ENCODE data around the gene PWWP2B.

Gene PWWP2B

DNA sequence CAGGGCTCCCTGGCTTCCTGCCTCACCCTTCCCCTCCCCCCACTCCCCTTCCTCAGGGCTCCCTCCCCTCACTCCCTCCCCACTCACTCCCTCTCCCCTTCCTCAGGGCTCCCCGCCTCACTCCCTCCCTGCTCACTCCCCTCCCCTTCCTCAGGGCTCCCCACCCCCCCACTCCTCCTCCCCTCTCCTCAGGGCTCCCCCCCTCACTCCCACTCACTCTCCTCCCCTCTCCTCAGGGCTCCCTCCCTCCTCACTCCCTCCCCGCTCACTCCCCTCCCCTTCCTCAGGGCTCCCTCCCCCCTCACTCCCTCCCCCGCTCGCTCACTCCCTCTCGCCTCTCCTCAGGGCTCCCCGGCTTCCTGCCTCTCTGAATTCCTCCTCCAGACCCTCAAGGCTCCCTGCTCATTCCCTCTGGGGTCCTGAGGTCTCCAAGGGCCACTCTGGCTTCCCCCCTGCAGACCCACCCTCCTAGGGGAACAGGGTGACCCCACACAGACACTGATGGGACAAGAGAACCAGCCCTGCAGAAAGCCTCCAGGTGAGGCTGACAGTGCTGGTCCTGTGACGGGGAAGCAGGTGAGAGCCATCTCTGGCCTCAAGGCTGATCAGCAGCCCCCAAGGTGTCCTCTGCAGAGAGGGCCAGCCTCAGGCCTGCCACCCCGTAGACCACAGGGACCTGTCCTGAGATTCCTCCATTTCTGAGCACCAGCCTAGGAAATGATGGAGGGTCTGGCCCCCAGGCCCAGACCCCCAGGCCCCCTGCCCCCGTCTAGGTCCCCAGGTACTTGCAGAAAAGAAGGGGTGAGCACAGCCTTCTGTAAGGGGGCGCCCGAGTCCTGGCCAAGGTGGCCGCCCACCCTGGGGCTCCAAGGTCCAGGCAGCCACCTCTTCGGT is 47.2 kb downstream of the PWWP2B start:
- DNase-seq (ENCODE audit: low read depth in 4 of 4, low spot score in 1 of 4), result no peak

DNA sequence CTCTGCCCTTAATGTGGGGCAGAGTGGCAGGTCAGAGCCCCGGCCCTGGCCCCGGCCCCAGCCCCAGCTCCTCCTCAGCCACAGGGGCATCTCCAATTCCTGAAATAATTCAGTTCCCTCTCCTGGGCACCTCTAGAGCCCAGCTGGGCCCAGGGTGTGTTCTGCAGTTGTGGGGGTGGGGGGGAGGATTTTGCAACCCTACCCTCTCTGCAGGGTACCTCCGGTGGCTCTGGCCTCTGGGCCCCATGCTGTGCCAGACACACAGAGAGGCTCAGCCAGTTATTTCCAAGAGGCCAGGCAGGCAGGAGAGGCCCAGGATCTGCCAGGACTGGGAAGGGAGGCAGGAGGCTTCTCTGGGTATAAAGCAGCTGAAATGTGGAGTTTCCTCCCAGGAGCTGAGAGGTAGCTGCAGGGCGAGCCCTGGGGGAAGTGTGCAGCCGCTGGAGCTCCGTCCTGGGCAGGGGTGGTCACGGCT is 47.9 kb downstream of the PWWP2B start:
- no peak for DNase-seq (ENCODE audit: low read depth in 4 of 4, low spot score in 1 of 4)

DNA sequence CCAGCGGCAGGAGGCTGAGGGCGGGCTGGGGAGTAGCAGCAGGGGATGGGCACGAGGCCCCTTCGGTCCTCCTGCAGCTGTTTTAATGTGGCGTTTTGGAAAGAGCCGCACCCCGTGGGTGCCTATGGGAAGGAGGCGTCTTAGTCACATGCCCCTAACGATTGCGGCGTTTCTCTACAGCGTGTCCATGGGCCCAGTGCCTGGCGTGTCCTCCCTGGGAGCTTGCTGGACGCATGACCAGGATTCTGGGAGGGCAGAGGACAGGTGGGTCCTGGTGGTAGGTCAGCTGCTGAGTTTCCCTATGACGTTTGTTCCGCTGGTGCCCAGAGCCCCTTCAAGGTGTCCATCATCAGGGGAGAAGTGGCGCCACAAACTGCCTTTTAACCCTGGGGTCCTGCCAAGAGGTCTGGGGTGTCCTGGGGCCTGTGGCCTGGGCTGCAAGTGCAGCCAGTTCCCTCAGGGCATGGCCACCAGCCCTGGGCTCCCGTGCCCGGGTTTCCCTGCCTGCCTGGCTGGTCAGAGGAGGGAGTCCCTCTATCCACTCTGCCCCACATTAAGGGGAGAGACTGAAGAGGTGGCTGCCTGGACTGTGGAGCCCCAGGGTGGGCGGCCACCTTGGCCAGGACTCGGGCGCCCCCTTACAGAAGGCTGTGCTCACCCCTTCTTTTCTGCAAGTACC is 48.7 kb downstream of the PWWP2B start:
- DNase-seq (ENCODE audit: low read depth in 4 of 4, low spot score in 1 of 4), result no peak

DNA sequence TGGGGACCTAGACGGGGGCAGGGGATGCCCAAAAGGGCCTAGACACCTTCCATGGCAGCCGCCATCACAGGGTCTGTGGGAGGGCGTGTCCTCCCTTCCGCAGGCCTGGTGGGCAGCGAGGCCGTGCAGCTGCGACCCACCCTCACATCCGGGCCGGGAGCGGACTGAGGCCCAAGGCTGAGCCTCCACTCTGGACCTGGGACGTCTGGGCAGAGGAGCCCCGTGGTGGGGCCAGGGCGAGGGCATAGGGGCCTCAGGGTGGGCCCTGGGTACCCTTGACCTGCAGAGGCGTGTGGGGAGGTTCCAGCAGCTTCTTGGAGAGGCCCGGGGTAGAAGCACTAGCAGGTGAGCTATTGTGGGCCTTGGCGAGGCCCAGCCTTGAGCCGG is 49.2 kb downstream of the PWWP2B start:
- DNase-seq (ENCODE audit: low read depth in 4 of 4, low spot score in 1 of 4), result no peak

DNA sequence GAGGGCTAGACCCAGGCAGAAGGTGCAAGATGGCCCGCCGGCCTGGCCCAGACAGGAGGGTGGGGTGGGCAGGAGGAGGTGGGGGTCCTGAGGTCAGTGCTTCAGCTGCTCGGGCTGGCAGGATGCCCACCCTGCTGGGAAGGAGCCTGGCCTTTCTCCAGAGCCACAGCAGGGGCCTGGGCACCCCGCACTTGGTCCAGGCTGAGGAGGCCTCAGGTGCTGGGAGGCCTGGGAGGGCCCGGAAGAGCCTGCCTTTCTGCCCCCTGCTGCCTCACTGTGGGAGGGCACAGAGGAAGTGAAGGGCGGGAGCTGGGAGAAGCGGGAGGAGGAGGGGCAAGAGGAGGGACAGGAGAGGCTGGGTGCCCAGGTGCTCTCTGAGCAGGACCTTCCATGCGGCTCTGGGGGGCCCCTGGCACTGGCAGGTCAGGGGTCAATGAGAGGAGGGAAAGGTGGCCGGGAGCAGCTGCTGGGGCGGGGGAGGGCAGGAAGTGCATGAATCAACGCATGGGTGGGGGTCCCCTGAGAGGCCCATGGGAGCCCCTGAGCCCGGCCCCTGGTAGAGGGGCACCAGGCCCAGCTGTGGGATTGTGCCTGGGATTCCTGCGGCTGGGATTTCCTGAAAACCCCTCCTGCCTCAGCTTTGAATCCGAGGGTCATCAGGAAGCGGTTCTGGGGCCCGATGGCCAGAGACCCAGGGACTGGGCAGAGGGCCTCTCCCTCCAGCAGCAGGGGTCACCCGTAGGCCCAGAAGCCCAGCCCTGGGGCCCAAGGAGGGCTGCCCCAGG is 49.9 kb downstream of the PWWP2B start:
- DNase-seq (ENCODE audit: low read depth in 4 of 4, low spot score in 1 of 4), result peak in 3 of 4 experiments; percentile 45 to 73 (median 57)

DNA sequence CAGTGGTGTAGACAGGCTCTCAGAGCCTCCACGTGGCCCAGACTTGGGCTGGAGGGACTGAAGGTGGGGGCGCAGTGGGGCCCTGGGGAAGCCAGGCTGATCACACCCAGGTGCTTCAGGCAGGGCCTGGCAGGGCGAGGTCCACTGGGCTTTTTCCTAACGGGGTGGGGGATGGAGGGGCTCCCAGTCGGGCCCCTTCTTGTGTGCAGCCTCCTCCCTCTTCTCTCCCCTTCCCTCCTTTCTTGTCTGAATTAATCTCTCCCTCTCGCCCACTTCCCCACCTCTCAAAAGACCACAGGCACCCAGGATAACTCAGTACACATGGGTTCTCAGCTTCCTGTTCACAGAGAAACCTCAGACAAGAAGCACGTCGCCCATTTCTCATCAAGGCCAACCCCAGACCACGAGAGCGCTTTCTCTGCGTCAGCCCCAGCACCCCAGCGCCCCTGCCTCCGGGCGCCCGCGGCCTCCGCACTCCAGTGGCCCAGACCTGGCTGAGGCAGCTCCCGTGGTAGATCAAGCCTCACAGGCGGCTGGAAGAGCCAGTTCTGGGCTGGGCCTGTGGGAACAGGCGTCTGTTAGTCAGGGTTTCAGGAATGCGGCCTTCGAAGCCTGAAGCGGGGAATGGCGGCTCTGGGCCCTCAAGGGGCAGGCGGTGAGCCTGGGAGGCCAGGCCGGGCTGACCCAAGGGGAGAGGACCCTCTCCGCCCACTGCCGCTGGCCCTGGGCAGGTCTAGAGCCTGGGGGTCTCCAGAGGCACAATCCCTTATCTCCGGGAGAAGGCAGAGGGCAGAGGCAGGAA is 50.6 kb downstream of the PWWP2B start:
- peak; percentile 34 to 57 (median 38) for DNase-seq (ENCODE audit: low read depth in 4 of 4, low spot score in 1 of 4)

DNA sequence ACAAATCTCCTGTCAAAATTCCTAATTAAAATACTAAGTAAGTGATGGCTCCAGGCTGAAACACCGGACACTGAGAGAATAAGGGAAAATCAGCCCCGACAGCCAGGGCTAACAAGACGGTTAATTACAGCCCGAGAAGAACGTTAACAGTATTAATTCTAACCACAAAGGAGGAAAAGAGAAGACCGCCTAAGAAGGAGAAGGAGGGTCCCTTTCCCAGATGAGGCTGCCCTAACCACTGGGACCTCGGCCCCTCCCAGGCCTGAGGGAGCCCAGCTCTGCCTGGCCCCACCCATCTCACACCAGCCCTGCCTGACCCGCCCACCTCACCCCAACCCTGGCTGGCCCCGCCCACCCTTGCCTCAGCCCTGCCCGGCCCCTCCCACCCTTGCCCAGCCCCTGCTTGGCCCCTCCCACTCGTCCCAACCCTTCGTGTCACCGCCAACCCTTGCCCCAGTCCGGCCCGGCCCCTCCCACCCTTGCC is 51.3 kb downstream of the PWWP2B start:
- no peak for DNase-seq (ENCODE audit: low read depth in 4 of 4, low spot score in 1 of 4)

DNA sequence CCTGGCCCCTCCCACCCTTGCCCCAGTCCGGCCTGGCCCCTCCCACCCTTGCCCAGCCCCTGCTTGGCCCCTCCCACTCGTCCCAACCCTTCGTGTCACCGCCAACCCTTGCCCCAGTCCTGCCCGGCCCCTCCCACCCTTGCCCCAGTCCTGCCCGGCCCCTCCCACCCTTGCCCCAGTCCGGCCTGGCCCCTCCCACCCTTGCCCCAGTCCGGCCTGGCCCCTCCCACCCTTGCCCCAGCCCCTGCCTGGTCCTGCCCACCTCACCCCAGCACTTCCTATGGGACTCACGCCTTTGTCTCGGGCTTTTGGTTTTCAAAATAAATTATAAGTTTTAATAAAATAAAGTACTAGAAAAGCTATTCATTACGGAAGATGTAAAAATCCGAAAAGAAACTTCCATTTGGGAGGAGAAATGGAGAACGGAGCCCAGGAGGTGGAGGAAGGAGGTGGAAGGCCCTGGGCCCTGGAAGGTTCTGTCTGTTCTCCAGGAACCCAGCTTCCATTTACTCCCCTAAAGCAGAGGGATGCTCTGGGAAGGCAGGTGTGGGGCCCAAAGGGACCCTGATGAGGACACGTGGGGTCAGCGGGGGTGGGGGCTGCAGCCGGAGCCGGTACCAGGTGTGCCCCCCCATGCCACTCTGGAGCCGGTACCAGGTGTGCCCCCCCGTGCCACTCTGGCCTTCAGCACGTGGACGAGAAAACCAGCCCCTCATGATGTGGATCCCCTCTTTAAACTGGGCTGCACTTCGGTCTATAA is 52.2 kb downstream of the PWWP2B start:
- no peak for DNase-seq (ENCODE audit: low read depth in 4 of 4, low spot score in 1 of 4)

DNA sequence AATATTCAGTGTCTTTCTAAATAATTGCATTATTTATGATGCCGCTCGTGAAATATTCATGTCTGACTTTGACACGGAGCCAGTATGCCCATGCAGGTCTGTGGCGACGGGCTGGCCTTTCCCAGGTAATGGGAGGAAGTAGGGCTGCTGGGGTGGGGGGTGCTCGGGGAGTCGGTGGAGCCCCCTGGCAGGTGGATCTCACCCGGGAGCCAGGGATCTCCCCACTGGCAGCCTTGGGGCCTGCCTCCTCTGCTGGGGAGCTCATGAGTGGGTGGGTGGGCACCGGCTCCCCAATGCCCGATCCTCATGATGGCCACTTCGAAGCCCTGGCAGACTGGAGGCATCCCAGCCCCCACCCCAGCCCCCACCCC is 52.8 kb downstream of the PWWP2B start:
- DNase-seq (ENCODE audit: low read depth in 4 of 4, low spot score in 1 of 4), result no peak

DNA sequence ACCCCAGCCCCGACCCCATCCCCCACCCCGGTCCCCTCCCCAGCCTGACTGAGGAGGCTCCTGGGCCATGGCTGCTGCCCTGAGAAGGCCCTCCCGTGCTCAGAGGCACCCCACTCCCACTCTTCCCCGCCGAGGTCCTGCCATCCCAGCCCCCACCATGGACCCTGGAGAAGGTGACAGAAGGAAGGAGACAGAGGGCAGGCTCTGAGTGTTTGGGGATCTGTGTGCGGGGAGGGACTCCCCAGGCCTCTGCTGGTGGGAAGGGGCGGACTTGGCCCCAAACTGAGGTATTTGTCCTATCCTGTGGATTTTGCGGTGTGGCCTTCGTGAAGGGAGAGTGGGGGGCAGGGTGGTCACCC is 53.4 kb downstream of the PWWP2B start:
- DNase-seq (ENCODE audit: low read depth in 4 of 4, low spot score in 1 of 4), result no peak

DNA sequence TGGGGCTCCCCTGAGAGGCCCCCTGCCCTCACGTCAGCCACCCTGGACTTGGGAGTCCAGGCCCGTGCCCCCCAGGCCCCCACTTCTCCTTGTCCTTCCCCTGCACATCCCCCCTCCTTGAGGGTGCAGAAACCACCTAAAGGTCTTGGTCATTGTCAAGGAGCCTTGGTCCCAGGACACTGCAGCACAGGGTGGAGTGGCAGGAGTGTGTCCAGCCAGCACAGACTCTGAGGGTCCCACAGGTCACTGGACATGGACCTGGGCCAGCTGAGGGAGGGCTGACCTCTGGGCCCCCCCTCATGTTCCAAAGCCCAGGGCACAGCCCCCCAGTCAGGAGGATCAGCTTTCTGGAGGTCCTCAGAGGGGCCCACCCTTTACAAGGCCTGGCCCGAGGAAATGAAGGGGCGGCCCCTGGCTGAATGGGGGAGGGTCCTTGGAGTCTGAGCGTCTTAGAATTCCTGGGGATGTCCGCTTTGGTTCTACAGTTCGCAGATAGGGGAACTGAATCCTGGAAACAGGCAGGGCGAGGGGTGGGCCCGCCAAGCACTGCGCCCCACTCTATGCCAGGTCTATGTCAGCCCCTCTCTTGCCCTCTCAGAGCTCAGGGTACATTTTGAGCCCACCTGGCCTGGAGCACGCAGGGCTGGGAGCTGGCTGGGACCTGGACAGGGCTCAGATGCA is 54.0 kb downstream of the PWWP2B start:
- no peak for DNase-seq (ENCODE audit: low read depth in 4 of 4, low spot score in 1 of 4)

DNA sequence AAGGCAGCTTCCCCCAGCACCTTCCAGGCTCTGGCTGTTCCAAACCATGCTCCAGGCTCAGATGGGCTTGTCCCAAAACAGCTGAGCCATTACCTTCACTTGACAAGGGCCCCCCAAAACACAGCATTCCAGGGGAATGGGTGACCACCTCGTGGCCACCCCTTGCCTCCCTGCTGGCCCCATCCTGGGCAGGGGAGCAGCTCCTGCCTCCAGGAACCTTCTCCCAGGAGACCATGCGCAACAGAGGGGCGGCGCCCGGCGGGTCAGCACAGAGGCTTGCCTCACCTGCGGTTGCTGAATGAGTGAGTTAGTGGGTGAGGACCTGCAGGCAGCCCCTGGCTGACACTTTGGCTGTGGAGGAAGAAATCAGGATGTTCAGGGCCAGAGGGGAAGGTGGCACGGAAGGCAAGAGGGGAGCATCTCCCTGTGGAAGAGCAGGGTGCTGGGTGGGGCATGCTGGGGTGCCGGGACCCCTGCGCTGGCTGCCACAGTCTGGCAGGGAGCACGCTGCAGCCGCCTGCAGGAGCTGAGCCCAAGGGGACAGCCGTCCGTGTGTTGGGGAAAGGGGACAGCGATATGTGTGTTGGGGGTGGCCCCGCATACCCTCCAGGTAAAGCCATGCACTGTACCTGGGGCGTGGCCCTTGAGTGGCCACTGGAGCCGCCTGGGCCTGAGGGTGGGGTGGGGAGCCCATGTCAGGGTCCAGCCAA is 54.7 kb downstream of the PWWP2B start:
- no peak for DNase-seq (ENCODE audit: low read depth in 4 of 4, low spot score in 1 of 4)

DNA sequence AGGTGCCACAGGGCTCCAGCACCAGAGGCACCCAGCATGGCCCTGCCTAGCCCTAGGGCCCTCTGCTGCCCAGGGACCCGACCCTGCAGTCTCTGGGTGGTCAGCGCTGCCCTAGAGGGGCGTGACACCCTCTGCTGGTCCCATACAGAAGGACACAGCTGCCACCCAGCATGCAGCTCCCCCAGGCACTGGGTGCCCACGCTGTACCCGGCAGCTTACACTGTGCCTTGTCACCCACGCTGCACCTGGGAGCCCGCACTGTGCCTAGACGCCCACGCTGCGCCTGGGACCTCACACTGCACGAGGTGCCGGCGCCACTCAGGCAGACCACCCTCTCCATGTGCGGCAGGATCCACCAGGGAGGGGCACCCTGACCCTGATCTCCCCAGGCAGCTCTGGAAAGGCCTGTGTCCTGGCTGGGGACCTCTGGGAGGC is 55.2 kb downstream of the PWWP2B start:
- no peak for DNase-seq (ENCODE audit: low read depth in 4 of 4, low spot score in 1 of 4)

DNA sequence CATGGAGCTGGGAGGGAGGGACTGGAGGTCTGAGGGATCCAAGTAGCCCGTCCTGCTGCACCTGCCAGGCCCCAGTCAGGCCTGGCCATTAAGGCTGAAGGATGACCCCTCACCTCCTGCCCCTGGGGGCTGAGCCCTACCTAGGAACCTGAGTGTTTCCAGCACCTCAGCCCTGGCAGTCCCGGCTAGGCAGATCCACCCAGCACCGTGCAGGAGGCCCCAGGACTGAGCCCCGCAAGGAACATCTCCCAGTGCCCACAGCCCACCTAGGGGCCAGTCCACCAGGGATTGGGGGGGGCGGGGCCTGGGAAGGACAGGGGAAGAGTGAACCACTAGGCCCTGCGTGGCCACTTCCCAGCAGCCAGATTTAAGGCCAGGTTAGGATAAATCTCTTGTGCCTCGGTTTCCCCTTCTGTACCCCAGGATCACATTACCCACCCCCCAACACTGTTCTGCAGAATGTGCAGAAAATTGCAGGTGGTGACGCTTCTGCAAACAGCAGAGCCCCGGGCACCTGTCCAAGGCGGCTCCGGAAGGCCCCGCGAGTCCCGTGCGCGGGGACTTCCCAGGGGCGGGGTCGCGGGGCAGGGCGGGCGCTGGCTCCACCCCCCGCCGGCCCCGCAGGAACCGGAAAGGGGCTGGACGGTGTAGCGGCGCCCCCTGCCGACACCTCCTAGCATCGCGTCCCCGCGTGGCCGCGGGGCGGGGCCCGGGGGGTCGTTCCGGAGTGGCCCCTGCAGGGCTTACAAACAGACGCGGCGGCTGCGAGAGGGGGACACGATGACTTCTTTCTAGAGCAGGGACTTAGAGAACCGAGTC is 55.9 kb downstream of the PWWP2B start:
- DNase-seq (ENCODE audit: low read depth in 4 of 4, low spot score in 1 of 4), result peak; percentile 70 to 88 (median 77)

DNA sequence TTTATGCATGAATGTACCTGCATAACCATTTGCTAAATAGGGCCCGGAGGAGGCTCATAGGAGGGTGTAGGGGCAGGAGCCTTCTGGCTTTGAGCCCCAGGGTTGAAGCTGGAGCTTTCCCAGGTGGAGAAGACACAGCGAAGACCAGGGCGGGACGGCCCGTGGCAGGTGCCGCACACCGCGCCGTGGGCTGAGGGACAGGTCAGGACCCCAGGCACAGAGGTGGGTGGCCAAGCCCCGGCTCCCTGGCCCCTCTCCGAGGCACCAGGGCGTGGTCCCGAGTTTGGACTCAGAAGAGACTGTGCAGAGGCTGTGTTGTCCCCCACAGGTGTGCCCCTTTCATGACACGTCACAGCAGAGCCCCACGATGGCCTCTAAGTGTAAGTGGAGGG is 56.5 kb downstream of the PWWP2B start:
- DNase-seq (ENCODE audit: low read depth in 4 of 4, low spot score in 1 of 4), result no peak

DNA sequence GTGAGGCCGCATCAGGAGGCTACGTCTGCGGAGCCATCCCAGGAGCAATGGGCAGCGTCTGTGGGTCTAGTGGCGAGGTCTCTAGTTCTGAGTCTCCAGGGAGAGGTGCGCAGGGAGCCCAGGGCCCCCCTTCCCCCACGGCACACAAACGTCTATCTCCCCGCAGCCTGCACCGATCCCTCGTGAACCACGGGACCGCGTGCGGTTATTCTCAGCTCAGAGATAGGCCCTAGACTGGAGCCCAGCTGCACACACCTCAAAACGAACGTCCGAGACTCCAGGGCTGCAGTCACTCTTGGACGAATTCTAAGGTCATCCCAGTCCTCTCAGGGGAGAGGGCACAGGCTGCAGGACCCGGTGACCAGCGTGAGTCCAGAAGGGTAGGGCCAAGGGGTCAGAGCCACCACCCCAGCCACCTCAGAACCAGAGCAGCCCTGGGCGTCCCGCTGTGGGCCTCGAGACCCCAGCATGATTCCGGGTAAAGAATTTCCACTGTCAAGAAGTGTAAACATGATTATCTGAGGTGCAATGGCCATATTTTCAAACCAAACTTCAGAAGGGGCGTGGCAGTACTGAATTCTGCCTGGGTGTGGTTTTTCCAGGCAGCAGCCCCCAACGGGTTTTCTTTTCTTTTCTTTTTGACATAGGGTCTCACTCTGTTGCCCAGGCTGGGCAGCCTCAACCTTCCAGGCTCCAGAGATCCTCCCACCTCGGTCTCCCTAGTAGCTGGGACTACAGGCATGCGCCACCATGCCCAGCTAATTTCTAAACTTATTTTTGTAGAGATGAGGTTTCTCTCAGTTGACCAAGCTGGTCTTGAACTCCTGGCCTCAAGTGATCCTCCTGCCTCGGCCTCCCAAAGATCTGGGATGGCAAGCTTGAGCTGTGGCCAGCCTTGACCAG is 57.5 kb downstream of the PWWP2B start:
- DNase-seq (ENCODE audit: low read depth in 4 of 4, low spot score in 1 of 4), result no peak

DNA sequence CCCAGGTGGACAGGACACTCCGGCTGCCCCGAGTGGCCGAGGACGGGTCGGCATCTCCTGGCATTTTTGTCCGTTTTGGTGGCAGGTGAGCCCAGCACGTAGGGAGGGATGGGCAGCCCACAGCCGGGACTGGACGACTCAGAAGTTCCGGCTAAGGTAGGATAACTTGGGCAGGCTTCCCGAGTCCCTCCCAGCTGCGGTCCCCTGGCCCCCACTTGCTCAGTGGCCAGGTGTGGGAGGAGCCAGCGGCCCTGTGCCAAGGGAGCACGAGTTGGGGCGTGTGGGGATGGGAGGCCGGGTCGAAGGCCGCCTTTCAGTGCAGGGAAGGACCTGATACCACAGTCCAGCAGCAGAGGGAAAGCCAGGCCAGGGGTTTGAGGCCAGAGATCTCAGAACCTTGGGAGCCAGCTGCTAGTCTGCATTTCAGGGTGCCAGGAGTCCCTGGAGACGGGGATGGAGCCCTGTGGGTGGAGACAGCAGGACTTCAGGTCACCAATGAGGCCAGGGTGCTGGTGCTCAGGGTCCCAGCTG is 58.5 kb downstream of the PWWP2B start:
- DNase-seq (ENCODE audit: low read depth in 4 of 4, low spot score in 1 of 4), result no peak
